Medulla oblongata (tissue), 1 donor: ENCODE data around the gene TOMM20L.
A peak's percentile ranks its signal among the peaks of the same experiment; 100 is the strongest.

Source experiments
- DNase-seq: peaks from one replicate; pipeline ENCODE4 v3.0.0-alpha.2; 2015; ENCODE audit errors: extremely low spot score

TOMM20L gene

DNA sequence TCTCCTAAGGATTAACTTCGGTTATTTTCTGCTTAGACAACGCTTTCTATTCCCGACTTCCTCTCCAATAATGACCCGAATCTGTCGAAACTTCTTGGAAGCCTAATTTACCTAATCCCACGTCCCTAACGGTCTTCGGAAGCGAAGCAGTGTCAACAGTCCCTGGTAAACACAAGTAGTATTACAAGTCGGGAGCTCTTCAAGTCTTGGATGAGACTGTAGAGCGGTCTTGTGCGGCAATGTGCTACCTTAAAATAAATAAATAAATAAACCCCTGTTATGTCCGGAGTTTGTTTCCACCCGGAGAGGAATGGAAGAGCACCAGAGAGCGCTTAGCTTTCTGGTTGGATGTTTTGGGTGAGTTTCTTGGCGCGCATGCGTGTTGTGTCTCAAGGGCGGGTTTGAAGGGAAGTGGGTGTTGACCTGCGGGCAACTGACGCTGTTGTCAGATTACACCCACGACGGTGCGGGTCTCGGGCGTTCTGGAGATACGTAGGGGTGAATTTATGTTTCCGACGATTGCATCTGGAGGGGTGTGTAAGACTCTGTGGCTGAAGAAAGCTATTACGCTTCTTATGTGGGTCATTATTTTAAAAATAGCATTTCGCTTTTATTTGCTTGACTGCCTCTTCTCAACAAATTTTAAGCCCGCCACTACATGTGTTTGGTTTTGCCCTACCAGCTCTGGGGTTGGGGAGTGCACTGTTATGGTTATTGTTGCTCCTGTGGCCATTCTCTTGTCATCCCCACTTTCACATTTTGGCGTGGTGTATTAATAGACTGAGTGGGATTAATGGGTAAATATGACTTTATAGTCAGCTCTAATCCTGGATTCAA, 31.8 kb downstream of the TOMM20L start, which contains the start of the genes KIAA0586 and TIMM9:
TSS of gene KIAA0586 (plus strand) at position 439 of the 837 bp plus-strand sequence. CDS start 546 bp downstream, outside the sequence.
TSS of gene TIMM9 (minus strand) at position 251 of the 837 bp plus-strand sequence. CDS start 15,586 bp downstream, outside the sequence.
- peak; percentile 98 for DNase-seq

DNA sequence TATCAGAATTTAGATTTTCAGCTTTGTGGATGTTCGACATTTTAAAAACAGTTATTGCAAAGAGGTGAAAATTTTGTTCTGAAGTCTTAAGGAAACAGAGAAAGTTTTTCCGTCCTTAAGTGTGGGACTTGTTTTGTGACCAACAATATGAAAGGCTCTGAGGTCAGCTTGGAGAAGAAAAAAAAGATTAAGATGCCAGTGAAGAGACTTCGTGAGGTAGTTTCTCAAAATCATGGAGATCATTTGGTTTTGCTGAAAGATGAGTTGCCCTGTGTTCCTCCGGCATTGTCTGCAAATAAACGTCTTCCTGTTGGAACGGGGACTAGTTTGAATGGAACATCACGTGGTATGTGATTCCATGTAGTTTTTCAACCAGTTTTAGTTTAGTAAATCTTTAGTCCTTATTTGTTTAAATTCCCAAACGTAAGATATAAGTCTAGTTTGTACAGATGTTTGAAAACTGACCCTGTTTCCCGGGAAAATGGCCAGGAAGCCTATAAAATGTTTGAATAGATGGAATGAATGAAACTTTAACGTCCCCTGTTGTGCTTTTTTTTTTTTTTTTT, 32.5 kb downstream of the TOMM20L start:
- peak; percentile 62 for DNase-seq

DNA sequence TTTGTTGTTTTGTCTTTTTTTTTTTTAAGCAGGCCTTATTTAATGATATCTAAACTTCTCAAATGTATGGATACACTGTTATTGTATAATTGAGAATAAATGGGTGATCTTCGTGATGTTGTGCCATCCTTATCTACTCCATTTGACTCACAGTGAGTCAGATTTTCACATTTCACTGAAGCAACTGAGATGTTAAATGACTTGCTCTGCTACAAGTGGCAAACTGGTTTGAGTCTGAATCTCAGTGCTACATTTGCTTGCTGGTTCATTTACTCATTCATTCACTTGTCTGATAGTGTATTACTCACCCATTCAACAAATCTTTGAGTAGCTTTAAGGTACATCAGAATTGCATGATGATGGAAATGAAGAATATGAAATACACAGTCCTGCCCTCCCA, 34.4 kb downstream of the TOMM20L start:
- no peak for DNase-seq

DNA sequence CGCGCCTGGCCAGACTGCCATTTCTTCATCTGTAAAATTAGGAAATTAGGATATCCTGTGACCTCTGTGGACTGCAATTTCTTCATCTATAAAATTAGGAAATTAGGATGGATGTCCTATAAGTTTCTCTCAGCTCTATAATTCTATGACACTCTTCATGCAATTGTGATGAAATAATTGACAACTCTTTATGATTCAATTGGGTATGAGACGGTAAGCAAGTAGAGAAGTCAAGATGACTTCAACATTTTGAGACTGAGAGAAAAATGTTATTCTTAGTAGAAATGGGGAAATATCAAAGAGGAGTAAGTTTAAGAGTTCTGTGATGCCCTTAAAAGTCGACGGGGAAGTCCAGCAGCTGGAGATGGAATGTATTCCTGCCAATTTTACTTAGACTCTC, 43.7 kb downstream of the TOMM20L start:
- no peak for DNase-seq

DNA sequence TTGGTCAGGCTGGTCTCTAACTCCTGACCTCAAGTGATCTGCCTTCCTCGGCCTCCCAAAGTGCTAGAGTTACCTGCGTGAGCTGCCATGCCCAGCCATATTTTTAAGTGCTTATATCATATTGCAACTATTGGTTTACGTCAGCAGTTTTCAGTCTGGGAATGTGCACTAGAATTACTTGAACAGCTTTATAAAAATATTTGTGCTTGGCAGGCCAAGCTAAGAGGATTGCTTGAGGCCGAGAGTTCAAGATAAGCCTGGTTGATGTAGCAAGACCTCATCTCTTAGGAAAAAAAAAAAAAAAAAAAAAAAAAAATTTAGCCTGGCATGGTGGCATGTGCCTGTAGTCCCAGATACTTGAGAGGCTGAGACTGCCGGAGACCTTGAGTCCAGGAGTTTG, 48.9 kb downstream of the TOMM20L start:
- DNase-seq, result no peak

DNA sequence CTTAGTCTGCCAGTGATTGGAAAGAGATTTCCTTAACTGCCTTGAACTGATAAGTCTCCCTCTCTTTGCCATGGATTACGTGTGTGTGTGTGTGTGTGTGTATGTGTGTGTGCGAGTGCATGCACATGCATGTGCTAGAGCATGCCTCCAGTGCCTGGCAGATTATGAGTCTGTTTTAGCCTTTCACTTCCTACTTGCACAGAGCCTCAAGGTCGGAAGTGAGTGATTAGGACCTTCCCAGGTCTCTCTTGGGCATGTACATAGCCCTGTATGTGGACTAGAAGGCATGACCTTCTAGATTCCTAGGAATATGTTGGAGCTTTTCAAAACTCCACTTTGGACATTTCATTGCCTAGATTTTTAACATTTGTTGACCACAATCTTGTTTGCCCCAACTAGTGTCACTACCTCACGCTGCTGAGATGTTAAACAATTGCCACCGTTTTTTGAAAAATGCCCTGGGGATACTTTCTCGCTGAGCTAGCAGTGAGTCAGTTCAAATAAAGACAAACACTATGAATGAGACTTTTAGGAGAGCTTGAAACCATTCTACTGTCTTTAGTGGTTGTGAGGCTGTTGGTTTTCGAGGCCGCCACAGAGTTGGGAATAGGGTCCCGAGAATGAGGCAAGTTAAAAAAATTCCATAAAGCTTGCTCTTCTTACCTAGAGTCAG, 60.0 kb downstream of the TOMM20L start:
- DNase-seq, result no peak
